ENCODE measurements around the gene KCNJ2.

KCNJ2 gene

DNA sequence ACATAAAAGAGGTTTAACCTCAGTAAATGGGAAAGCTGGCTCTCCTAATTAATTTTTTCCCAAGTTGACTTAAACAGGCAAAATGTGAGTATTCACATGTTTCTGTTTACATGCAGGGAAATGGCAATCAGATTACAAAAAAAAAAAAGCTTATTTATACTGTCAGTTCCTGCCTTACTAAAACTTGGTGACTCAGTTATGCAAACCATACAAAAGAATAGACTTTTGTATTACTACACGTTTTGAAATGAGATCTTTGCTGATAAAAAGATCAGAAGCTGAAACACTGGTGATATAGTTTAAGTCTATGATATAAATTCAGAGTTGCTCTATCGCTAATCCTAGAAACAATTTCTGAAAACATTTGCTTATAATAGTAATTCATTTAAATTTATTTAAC, 9.4 kb upstream of the KCNJ2 start:
- DNase-seq (ENCODE audit: low read depth) = peak; percentile 79

DNA sequence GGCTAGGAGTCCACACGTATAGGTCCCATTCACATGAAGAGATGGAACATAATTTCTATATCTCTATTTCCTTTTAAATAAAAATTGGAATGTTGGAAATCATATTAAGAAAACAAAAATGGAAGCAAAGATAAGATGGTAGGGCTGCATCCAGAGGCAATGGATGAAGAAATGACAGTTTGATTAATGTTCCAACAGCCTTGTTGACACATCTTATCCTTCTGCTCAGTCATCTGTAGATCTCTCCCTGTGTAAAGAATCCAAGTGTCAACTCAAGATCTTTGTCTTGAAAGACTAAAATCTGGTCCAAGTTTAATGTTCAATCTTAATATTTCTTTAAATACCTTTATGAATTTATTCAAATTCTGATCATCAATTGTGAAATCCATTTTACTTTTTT, 7.8 kb upstream of the KCNJ2 start:
- DNase-seq (ENCODE audit: low read depth) = no peak

GRCh38 chr17:70165383-70165782, 3.9 kb upstream of the KCNJ2 start:
- no peak for DNase-seq (ENCODE audit: low read depth)

DNA sequence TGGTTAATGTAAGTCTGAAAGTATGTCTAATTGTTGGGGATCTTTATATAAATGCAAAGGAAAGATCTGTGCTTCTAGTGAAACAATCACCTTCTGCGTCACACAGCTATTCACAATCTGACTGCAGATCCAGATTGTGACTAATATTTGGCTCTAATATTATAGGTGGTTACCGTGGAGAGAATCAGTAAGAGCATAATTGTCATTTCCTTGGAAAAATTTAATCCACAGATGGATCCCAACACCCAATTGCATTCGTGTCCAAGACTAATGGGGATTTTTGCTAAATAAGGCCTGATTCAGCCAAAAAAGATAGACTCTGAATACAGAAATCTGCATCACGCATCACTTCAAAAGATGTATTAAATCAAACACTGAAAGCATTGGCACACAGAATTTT, 2.7 kb upstream of the KCNJ2 start:
- DNase-seq (ENCODE audit: low read depth) = no peak

- DNase-seq (ENCODE audit: low read depth) = peak; percentile 78
These were observed 1.0 kb upstream of the KCNJ2 start for GRCh38 chr17:70168044-70168976.

- DNase-seq (ENCODE audit: low read depth) = peak; percentile 51
These were observed 621 bp downstream of the KCNJ2 start for GRCh38 chr17:70169709-70170597.

DNA sequence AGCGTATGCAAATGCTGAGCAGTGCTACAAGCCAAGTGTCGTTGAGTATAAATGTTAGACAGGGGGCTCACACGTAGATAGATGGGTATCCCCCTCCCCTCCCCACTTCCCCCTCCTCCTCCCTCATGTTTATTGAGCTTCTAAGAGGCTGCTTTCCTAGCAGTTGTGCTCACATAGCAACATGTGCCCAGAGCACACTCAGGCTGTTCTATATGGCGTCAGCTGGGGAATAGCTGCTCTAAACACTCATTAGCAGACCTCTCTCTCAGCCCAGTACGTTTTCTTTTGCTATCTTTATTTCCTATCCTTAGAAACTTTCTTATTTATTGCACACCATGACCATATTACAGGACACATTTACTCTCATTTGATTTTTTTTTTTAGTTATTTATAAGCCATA, 1.8 kb downstream of the KCNJ2 start:
- DNase-seq (ENCODE audit: low read depth) = no peak

DNA sequence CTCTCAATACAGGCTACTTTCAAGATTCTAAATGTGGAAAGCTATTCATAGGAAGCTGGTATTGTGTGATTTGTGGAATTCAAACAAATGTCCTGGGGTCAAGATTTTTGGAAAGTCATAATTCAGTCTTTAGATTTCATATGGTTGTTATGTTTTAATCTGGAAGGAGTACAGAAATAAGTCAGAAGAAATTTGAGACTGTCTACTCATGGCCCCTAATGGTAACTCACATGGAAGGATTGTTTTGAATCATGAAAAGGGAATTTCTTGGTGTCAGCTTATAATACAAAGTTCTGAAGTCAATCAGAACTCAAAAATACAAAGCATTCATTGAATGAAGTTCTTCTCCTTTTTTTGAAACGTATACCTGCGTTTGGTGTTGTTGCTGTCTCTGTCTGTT, 3.1 kb downstream of the KCNJ2 start:
- peak; percentile 30 for DNase-seq (ENCODE audit: low read depth)

- peak; percentile 32 for DNase-seq (ENCODE audit: low read depth)
These were observed 3.6 kb downstream of the KCNJ2 start for GRCh38 chr17:70172923-70173322.

DNA sequence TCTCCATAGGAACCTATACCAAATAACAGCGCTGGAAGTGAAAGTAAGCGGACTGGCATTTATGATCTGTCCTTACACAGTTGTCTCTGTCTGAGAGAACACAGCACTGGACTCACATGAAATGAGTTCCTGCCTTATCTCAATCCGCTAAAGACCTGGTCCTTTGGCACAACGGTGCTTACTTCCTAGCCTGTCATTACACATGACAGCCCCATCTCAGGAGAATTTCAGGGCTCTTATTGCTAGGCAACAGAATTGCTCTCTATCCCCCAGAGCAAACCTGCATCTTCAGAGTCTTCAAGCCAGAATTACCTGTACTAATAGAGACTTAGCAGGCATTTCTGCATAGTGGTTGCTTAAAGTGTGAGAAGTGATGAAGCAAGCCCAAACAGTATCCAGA, 4.3 kb downstream of the KCNJ2 start:
- no peak for DNase-seq (ENCODE audit: low read depth)

DNA sequence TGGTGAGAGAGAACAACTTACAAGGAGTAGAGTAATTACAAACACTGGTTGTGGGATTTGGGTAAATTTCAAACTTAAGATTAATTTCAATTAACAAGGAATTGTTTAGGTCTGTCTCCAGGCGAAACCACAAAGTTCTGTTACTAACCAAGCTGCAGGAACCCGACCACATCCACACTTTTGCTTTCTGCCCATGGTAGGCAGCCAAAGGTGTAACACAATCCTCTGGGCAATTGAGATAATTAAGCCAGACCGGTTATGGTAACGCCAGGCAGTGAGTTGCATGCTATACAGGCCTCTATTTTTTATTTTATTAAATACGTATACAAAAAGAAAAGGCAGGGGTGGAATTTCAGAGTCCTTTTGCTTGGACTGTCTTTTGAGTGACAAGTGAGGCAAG, 12.0 kb downstream of the KCNJ2 start:
- DNase-seq (ENCODE audit: low read depth) = no peak

DNA sequence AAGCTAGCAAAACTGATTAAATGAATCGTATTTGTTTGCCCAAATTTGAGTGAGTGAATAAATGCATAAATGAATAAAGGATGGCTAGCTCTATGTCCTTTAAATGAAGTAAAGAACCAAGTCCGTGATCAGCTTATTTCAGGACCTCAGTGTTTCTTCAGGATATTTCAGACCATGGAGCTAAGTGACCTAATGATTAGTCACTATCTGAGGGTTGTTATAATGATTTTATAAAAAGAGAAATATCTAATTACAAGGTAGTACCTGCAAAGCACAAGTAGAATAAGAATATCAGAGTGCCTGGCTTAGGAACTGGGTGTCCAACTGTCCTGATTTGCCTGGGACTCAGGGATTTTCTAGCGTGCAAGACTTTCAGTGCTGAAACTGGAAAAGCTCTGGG, 12.5 kb downstream of the KCNJ2 start:
- peak; percentile 59 for DNase-seq (ENCODE audit: low read depth)

- DNase-seq (ENCODE audit: low read depth) = no peak
These were observed 14.2 kb downstream of the KCNJ2 start for GRCh38 chr17:70183508-70183907.

DNA sequence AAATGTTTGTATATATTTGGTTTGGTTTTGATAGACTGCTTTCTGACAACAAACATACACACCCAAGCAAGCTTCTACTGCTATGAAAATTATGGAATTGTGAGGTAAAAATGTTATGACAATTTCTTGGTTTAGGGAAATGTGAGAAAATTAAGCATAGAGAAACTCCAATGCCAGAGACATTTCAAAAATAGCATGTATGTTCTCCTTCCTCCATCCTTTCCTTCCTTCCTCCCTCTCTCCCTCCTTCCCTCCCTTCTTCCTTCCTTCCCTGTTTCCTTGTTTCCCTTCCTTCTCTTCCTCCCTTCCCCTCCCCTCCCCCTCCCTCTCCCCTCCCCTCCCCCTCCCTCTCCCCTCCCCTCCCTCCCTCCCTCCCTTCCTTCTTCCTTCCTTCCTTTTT, 14.9 kb downstream of the KCNJ2 start:
- DNase-seq (ENCODE audit: low read depth) = no peak

GRCh38 chr17:70184770-70185169, 15.4 kb downstream of the KCNJ2 start:
- DNase-seq (ENCODE audit: low read depth) = peak; percentile 92

- no peak for DNase-seq (ENCODE audit: low read depth)
These were observed 16.0 kb downstream of the KCNJ2 start for GRCh38 chr17:70185285-70185684.

DNA sequence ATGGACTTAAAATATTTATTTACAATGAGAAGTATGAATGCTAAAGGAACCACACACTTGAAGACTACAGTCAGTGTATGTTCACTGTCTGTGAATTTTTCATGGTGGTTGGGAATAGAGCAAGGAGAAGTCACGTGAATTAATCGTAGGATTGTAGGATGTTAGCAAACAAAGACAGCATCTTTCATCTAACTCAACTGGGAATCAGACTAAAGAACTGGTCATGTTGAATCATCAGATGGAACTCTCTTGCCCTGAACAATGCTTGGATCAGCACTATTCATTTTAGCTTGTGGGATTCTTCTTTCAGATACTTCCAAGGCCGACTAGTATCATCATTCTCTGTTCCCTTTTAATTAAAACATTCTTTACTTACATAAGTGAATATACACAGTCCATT, 18.1 kb downstream of the KCNJ2 start:
- DNase-seq (ENCODE audit: low read depth) = peak; percentile 86

DNA sequence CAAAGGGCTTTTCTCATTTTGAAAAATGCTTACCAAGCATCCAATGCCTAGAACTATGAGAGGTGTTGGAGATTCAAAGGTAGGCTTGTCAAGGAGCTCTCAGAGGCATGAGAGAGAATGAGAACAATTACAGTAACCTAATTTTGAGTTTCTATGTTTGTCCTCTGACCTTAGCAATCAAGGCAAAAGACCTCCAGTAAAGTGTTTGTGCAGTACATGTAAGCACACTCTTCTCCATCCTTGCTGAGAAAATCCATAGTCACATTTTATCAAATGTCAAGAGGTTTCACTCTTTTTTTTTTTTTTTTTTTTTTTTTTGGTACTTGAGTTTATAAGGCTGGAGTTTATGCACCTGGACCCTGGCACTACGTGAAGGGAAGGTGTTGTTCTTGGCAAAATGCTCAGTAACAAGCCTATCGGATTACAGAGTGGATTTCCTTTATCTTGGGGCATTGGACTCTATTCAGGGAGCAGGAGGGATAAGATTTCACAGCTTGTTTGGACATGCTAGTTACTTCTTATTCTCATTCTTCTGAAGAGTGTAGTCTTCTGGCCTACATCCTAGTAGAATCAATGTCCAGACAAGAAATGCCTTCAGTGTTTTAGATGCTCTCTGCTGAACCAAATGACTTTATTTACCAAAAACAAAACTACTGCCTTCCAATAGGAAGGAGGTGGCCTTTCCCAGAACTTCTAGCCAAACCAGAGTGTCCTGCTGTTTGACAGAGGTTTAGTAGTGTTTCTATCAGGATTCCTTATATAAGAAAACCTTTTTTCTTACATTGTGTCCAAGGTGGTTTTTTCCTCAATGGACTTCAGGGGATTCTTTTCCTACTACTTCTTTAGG, 21.9 kb downstream of the KCNJ2 start:
- no peak for DNase-seq (ENCODE audit: low read depth)

GRCh38 chr17:70195091-70195490, 25.8 kb downstream of the KCNJ2 start:
- no peak for DNase-seq (ENCODE audit: low read depth)

- no peak for DNase-seq (ENCODE audit: low read depth)
These were observed 32.6 kb downstream of the KCNJ2 start for GRCh38 chr17:70201872-70202419.

DNA sequence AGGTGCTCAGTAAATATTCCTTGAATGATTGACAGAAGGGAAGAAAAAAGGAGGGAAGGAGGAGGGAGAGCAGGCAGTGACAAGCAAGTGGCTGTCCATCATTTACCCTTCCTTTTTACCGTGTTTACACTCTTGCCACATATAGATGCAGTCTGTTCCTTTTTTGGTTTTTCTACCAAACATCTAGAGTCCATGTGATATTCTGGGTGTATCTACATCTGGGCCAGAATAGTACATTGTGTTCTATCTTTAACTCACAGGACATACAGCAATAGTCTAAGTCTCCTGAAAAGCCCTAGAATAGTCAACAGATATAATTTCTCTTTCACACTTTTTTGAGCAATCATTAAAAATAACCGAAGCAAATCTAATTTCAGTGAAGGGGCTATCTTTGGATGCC, 33.5 kb downstream of the KCNJ2 start:
- DNase-seq (ENCODE audit: low read depth) = no peak

- no peak for DNase-seq (ENCODE audit: low read depth)
These were observed 35.1 kb downstream of the KCNJ2 start for GRCh38 chr17:70204431-70204830.
